SW 1271 (cell line): Measurements from ENCODE around the gene CLDN5.
"Not testable (repeated sequence)": the region's sequence is repeated elsewhere in the genome, so short reads cannot be mapped to it uniquely, and the experiment has no call there.

Experiments
- DNase-seq, 2 experiments: peaks; one replicate each; lab custom pipeline; 2025; lab: John Stamatoyannopoulos, UW

CLDN5 gene

DNA sequence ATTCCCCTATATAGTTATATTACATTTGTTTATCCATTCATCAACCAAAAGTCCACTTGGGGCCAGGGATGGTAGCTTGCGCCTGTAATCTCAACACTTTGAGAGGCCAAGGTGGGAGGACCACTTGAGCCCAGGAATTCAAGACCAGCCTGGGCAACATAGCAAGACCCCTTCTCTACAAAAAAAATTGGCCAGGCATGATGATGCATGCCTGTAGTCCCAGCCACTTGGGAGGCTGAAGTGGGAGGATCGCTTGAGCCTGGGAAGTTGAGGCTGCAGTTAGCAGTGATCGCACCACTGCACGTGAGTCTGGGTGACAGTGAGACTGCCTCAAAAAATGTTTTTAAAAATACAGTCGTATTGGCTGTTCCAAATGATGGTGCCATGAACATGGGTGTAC lies 24.2 kb upstream of the CLDN5 start:
- not testable (repeated sequence) for DNase-seq

DNA sequence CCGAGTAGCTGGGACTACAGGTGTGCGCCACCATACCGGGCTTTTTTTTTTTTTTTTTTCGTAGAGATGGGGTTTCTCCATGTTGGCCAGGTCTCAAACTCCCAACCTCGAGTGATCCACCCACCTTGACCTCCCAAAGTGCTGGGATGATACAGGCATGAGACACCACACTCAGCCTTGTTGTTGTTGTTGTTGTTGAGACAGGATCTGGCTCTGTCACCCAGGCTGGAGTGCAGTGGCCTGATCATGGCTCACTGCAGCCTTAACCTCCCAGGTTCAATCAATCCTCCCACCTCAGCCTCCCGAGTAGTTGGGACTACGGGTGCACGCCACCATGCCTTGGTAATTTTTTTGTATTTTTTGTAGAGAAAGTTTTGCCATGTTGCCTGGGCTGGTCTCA lies 23.4 kb upstream of the CLDN5 start:
- no peak for DNase-seq

- DNase-seq = no peak
Measured at GRCh38 chr22:19546680-19547079, 22.5 kb upstream of the CLDN5 start.

DNA sequence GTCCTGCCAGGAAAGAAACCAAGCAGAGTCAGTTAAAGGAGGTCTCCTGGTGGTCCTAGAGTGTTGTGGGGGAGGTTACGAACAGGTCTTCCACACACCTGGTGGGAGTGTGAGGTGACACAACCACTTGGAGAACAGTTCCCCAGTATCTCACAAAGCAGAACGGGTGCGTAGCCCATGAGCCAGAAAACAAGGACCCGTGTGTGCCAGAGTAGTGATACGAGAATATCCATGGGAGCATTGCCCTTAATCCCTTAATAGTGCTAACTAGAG lies 21.7 kb upstream of the CLDN5 start:
- DNase-seq = no peak

DNA sequence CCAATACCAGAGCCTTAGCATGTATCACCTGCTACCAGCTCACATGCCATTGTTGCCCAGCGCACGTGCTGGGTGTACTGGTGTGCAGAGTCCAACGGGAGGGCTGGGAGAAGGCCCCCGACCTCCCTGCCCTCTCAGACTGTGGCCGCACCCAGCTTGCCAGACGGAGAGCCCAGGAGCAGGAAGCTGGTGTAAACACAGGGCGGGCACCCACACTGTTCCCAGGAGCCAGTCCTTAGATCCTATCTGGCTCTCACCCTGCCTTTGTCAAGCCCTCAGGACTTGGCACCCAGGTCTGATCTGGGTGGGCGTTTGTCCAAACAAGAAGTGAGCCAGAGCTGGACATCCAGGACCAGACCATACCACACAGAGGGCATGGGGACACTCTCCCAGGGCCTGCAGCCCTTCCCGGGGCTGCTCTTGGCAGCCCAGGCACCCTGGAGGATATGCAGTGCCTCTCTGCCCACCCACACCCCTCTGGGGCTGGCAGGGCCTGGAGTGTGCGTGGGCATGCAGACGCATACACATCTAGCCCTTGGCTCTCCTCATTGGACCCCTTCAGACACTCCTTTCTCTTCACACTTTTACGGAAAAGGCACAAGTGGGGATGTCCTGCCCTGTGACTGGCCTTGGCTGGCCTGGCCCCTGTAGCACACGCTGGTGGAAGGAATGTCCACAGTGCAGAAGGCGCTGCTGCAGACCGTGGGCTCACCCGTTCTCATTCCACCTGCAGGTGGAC lies 19.9 kb upstream of the CLDN5 start:
- no peak for DNase-seq

DNA sequence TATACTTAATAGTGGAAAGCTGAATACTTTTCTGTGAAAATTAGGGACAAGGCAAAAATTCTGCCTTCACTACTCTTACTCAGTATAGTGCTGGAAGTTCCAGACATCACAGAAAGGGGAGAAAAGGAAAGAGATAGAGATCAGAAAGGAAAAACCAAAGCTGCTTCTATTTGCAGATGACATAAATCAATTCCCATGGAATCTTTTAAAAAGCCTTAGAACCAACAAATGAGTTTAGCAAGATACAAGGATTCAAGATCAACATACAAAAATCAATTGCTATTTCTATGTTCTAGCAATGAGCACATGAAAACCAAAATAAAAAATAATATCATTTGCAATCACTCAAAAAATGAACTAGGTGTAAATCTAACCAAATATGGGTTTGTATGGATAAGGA lies 16.2 kb upstream of the CLDN5 start:
- DNase-seq = no peak

DNA sequence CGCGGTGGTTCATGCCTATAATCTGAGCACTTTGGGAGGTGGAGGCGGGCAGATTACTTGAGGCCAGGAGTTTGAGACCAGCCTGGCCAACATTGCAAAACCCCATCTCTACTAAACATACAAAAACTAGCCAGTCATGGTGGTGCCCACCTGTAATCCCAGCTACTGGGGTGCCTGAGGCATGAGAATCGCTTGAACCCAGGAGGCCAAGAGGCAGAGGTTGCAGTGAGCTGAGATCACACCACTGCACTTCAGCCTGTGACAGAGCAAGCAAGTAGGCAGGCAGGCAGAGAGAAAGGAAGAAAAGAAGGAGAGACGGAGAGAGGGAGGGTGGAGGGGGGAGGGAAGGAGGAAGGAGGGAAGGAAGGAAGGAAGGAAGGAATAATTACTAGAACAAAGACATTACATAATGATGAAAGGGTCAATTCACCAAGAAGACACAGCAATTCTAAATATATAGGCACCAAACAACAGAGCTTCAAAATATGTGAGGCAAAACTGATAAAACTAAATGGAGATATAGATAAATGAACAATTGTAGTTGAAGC lies 13.8 kb upstream of the CLDN5 start:
- no peak for DNase-seq

DNA sequence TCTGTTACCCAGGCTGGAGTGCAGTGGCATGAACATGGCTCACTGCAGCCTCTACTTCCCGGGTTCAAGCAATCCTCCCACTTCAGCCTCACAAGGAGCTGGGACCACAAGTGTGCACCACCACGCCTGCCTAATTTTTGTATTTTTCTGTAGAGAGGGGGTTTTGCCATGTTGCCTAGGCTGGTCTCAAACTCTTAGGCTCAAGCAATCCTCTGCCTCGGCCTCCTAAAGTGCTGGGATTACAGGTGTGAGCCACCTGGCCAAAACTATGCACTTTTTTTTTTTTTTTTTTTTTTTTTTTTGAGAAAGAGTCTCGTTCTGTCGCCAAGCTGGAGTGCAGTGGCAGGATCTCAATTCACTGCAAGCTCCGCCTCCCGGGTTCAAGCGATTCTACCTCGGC lies 12.4 kb upstream of the CLDN5 start:
- no peak for DNase-seq

GRCh38 chr22:19535001-19535400 lies 10.8 kb upstream of the CLDN5 start:
- DNase-seq = no peak

DNA sequence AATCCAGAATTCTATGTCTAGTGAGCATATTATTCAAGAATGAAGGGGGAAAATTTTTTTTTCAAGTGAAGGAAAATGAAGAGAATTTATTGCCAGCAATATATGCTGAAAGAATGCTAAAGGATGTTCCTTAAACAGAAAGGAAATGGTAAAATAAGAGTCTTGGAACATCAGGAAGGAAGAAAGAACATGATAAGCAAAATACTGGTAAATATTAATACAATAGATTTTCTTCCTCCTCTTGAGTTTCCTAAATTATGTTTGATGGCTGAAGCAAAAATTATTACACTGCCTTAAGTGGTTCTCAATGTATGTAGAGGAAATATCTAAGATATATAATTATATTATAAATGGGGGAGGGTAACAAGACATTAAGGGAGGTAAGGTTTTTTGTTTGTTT lies 9.6 kb upstream of the CLDN5 start:
- DNase-seq = no peak

DNA sequence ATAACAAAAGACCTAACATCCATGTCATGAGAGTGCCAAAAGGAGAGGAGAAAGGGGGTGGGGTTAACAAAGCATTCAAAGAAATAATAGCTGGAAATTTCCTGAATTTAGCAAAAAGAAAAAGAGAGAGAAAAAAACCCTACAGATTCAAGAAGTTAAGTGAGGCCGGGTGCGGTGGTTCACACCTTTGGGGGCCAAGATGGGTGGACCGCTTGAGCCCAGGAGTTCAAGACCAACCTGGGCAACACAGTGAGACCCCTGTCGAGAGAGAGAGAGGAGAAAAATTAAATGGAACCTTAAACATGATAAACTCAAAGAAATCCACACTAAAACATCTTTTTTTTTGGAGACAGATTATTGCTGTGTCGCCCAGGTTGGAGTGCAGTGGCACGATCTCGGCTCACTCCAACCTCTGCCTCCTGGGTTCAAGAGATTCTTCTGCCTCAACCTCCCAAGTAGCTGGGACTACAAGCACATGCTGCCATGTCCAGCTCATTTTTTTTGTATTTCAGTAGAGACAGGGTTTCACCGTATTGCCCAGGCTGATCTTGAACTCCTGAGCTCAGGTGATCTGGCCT lies 8.9 kb upstream of the CLDN5 start:
- DNase-seq = no peak

- DNase-seq = not testable (repeated sequence)
Measured at GRCh38 chr22:19531327-19531726, 7.1 kb upstream of the CLDN5 start.

DNA sequence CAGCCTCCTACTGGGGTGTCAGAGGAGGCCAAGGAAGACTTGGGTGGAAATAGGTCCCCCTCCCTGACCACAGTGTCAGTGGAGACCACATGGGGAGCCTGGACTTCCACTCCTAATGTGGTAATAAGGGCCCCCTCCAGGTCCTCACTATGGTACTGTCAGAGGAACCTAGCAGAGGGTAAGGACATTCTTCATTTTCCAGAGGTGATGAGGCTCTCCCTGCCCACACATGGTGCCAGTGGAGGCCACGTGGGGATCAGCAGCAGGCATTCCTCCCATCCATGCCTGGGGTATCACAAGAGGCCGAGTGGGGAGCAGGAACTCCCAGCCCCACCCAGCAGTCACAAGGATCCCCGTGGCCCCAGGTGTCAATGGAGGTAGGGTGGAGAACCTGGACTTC lies 6.5 kb upstream of the CLDN5 start:
- DNase-seq = no peak

DNA sequence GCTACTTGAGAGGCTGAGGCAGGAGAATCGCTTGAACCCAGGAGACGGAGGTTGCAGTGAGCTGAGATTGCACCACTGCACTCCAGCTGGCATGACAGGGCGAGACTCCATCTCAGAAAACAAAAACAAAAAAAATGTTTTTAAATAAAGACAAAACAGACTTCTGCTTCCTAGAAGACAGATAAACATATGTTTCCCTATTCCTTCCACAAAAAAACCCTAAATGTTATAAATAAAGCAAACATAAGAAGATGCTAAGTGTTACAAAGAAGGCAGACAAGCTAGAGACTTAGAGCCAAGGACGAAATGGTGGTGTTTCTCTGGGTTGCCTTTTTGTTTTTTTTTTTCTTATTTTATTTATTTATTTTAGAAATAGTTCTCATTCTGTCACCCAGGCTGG lies 5.6 kb upstream of the CLDN5 start:
- DNase-seq = no peak

DNA sequence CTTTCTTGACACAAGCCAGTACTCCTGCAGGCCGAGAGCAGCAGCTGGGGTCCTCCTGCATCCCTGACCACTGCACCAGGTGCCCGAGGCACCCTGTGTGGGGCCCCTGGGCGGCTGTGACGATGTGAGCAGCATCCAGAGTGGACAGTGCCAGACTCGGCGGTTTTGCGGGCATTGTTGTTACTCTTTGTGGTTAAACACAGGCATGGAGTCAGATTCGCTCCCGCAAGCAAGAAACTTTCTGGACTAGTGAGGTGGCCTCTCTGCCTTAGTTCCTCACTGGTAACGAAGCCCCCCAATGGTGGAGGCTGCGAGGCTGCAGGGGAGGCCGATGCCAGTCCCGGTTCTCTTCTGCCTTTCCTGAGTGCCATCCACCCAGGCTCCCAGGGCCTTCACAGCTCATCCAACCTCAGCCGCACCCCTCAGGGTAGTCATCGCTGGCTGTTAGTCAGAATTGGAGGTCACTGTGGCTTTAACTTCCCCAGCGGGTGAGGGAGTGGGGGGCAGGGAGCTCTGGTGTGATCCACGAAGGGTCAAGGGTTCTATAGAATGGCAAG lies 3.7 kb upstream of the CLDN5 start:
- DNase-seq = no peak

DNA sequence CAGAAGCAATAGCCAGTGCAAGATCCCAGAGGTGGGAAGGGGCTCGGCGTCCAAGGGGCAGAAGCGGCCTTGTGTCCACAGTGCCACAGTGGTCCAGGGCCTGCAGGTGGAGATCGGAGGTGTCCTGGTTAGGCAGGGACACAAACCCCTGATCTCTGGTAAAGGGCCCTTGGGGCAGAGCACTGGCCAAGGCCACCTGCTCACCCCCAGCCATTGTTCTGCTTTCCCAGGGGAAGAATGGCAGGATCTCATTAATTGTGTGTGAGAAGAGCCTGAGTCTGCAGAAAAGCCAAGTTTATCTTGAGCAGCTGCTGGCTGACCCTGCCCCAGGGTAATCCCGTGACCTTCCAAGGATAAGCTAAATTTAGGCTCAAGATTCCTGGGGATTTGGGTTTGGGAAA lies 3.1 kb upstream of the CLDN5 start:
- no peak for DNase-seq

GRCh38 chr22:19526702-19527111 lies 2.5 kb upstream of the CLDN5 start:
- no peak for DNase-seq

DNA sequence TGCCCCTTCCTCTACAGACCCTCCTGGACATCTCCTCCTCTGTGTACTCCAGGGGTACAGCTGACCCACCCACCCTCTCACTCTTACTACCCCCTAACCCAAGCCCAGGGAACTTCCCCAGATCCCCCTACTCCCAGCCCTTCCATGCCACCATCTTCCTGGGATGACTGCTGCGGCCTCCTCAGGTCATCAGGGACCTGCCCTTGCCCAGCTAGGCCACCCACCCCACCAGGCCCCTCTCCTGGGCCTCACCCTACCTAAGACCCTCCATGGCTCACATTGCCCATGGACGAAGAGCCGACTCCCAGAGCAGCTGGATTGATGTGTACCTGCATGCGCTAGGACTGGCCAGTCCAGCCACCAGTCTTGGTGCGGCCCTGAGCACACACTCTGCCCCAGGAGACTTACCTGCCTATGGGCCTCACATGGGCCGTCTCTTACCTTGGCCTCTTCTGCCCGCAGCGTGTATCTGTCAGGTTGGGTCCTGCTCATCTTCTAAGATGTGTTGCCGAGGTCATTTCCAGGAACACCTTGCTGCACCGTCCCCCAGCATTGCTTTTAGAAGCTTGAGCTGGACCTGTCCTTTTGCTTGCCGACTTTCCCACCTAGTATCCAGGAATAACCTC lies 2.0 kb upstream of the CLDN5 start:
- no peak for DNase-seq

- no peak for DNase-seq
Measured at GRCh38 chr22:19525666-19526065, 1.5 kb upstream of the CLDN5 start.

GRCh38 chr22:19525116-19525660 lies 978 bp upstream of the CLDN5 start:
- no peak for DNase-seq

DNA sequence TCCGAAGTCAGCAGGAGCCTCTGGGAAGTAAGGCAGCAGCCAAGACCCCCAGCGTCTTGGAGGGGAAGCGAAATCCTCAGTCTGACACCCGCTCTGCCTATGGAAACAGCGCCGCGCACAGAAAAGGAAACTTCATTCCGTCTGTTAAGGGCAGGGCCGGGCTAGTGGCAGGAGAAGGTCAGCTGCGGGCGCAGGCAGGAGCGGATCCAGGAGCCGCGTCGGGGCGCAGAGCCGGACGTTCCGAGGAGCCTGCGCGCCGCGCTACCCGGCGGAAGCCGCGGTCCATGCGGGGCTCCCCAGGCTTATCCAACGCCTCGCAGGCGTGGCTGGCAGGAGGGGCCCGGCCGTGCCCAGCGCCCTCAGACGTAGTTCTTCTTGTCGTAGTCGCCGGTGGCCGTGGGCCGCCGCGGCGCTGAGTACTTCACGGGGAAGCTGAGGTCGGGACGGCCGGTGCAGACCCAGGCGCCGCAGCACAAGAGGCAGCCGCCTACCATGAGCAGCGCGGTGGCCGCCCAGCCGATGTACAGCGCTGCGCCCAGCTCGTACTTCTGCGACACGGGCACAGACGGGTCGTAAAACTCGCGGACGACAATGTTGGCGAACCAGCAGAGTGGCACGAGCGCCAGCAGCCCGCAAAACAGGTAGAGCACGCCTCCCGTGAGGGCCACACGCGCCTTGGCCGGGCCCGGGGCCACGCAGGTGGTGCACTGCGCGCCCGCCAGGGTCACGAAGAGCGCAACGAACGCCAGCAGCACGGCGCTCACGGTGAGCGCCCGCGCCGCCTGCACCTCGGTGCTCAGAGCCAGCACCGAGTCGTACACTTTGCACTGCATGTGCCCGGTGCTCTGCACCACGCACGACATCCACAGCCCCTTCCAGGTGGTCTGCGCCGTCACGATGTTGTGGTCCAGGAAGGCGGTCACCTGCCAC lies 705 bp downstream of the CLDN5 start:
- no peak for DNase-seq

DNA sequence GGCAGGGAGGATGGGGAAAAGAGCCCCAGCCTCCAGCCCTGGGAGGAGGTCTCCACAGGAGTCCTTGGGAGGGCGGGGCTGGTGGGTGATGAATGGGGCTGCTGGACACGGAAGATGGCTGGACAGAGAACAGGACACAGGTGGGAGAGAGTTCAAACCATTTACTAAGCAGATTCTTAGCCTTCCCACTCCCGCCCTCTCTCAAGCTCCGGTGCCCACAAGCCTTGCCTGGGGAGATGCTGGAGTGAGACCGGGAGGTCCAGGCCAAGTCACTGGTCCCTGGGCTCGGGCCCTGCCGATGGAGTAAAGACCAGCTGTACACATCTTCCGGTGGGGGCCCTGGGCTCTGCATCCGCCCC lies 1.4 kb downstream of the CLDN5 start:
- no peak for DNase-seq
